ENCODE measurements around the gene NBAS.
"Not testable (repeated sequence)": the region's sequence is repeated elsewhere in the genome, so short reads cannot be mapped to it uniquely, and the experiment has no call there.

The NBAS gene

GRCh38 chr2:15520346-15520745 lies 40.8 kb downstream of the NBAS start:
- DNase-seq = no peak

GRCh38 chr2:15518759-15519158 lies 42.4 kb downstream of the NBAS start:
- DNase-seq = not testable (repeated sequence)

DNA sequence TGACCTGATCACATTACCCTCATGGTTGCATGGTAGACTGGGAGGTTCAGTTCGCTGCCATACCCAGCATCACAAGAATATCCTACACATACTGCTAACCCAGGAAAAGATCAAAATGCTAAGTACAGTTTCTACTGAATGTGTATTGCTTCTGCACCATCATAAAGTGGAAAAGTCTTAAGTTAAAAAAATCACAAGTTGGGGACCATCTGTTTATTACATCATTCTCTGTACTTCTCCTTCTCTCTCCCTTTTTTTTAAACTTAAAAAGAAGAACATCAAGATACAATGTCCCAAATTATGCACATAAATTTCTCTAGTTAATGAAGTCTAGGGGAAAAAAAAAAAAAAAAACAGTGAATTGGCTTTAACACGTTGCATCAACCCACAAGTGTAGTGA lies 43.3 kb downstream of the NBAS start:
- no peak for DNase-seq

DNA sequence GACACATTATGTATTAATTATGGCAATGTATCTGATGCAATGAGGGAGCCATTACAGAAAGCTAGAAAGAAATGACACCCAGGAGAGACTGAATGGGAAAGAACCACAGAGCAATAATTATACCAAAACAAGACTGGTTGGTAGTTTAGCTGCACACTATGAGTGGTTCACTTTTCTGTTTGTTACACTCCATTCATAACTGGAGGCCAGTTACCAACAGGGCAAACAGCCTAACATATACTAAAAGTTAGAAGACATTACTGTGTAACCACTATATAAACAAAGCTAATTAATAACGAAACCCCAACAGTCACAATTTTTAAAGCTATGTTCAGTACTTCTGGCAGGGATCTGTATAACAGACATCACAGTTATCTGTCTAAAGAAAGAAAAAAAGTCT lies 49.4 kb downstream of the NBAS start:
- DNase-seq = no peak

- no peak for DNase-seq
Observed at GRCh38 chr2:15510552-15510951, 50.6 kb downstream of the NBAS start.

- DNase-seq = no peak
Observed at GRCh38 chr2:15510131-15510530, 51.0 kb downstream of the NBAS start.

- no peak for DNase-seq
Observed at GRCh38 chr2:15507697-15508096, 53.4 kb downstream of the NBAS start.

GRCh38 chr2:15507061-15507460 lies 54.1 kb downstream of the NBAS start:
- no peak for DNase-seq

GRCh38 chr2:15506229-15506819 lies 54.8 kb downstream of the NBAS start:
- DNase-seq = no peak

DNA sequence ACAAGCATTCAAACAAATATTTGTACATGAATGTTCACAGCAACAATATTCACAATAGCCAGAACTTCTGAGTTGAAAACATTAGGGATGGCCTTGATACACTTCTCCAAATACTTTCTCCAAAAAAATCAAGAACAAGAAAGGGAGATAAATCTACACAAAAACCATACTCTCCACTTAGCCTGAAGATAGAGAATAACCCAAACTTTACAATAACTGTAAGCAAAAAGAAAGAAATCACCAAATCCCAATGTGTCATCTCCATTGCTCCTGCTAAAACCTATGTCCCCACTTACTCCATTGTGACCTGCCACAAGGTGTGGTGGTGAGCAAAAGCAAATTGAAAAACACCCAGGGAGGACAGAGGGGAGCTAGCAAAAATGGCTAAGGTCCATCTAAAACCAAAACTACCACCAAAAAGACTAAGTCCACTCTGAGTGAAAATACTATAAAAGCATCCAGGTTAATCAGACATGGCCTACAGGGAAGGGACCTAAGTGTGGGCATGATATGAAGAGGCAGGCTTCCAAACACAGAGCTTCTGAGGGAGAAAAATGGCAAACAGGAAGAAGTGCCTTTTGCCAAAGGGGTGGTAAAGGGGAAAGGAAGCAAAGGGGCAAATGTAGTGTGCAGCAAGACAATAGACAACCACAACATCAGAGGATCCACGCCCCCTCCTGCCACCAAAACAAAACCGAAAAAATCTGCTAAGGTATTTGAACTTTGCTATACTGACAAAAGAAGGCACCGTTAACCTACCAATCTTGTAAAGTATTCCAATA lies 56.1 kb downstream of the NBAS start:
- DNase-seq = no peak

- DNase-seq = not testable (repeated sequence)
Observed at GRCh38 chr2:15499251-15499650, 61.9 kb downstream of the NBAS start.

- DNase-seq = no peak
Observed at GRCh38 chr2:15498554-15498953, 62.6 kb downstream of the NBAS start.

- DNase-seq = no peak
Observed at GRCh38 chr2:15494877-15495276, 66.3 kb downstream of the NBAS start.

- no peak for DNase-seq
Observed at GRCh38 chr2:15492773-15493325, 68.3 kb downstream of the NBAS start.

DNA sequence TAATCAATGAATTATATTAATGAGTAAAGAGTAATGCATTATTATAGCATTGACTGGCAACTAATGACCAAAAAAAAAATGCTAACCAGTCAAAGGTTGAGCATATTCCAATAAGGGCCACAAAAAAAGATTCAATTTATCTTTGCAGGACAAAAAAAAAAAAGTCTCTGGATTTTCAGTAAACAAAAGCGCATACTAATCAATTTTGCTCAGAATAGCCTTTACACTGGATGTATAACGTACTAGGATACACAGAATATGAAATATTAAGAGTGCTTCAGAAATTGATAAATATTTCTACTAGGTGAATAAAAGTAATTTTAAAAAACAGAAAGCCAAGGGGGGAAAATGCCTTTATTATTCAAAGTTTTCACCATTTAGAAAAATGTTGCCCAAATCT lies 74.4 kb downstream of the NBAS start:
- no peak for DNase-seq

GRCh38 chr2:15485949-15486348 lies 75.2 kb downstream of the NBAS start:
- no peak for DNase-seq

GRCh38 chr2:15481000-15481399 lies 80.1 kb downstream of the NBAS start:
- DNase-seq = no peak

GRCh38 chr2:15480552-15480951 lies 80.6 kb downstream of the NBAS start:
- DNase-seq = no peak

GRCh38 chr2:15472876-15473275 lies 88.3 kb downstream of the NBAS start:
- no peak for DNase-seq

GRCh38 chr2:15472133-15472532 lies 89.0 kb downstream of the NBAS start:
- DNase-seq = no peak

DNA sequence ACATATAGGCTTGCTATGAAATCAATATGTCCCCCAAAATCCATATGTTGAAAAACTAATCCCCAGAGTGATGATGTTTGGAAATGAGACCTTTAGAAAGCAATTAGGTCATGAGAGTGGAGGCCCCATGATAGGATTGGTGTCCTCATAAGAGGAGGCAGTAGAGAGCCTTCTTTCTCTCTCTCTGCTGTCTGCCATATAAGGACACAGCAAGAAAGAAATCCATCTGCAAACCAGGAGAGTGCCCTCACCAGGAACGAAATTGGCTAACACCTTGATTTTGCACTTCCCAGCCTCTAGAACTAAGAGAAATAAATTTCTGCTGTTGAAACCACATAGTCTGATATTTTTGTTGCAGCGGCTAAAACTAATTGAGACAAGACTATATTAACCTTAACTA lies 89.5 kb downstream of the NBAS start:
- DNase-seq = no peak

GRCh38 chr2:15460112-15460620 lies 101.0 kb downstream of the NBAS start:
- DNase-seq = no peak

GRCh38 chr2:15458277-15458676 lies 102.9 kb downstream of the NBAS start:
- DNase-seq = no peak

DNA sequence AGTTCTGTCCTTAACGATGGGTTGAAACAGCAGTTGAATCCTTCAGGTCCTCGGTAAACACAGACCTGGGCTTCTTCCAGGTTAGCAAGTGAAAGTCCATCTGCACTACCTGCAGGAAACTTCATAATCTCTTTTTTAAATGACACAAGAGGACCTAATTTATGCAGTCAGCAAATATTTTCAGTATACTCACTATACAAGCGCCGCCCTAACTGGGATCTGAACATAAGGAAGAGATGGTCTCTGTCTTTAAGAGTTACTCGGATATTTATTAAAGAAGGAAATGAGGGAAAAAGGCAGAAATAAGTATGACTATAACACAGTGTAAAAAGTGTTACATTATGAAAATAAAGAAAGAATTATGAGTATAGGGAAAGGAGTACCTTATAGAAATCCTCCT lies 103.3 kb downstream of the NBAS start:
- DNase-seq = no peak
